ENCODE results near the gene POC5.

- TF ChIP-seq CTCF (IDR thresholded peaks at IDR 0.05) = no peak
- TF ChIP-seq POLR2A (IDR thresholded peaks at IDR 0.05) = no peak
These were observed 84.9 kb downstream of the POC5 start for GRCh38 chr5:75632321-75632720.
